ENCODE data around the gene VPS13A.
A peak's percentile ranks its signal among the peaks of the same experiment; 100 is the strongest.

VPS13A gene

GRCh38 chr9:77177143-77177893, at the start of gene VPS13A:
Gene VPS13A (plus strand): TSS chr9:77177534. CDS start chr9:77177705, 171 bp downstream.
- peak; percentile 90 to 96 (median 91) for DNase-seq (ENCODE audit: low read depth in 3 of 3)

- no peak for DNase-seq (ENCODE audit: low read depth in 3 of 3)
Observed at GRCh38 chr9:77128125-77128789, 49.1 kb upstream of the VPS13A start.

GRCh38 chr9:77131399-77131798, 45.9 kb upstream of the VPS13A start:
- DNase-seq (ENCODE audit: low read depth in 3 of 3), result no peak

GRCh38 chr9:77133011-77133410, 44.3 kb upstream of the VPS13A start:
- DNase-seq (ENCODE audit: low read depth in 3 of 3), result no peak

GRCh38 chr9:77142366-77142765, 35.0 kb upstream of the VPS13A start:
- no peak for DNase-seq (ENCODE audit: low read depth in 3 of 3)

GRCh38 chr9:77149879-77150278, 27.5 kb upstream of the VPS13A start:
- DNase-seq (ENCODE audit: low read depth in 3 of 3), result no peak

- DNase-seq (ENCODE audit: low read depth in 3 of 3), result no peak
Observed at GRCh38 chr9:77152289-77152688, 25.0 kb upstream of the VPS13A start.

GRCh38 chr9:77156646-77157371, 20.5 kb upstream of the VPS13A start:
- no peak for DNase-seq (ENCODE audit: low read depth in 3 of 3)

GRCh38 chr9:77158772-77159513, 18.4 kb upstream of the VPS13A start:
- no peak for DNase-seq (ENCODE audit: low read depth in 3 of 3)

- no peak for DNase-seq (ENCODE audit: low read depth in 3 of 3)
Observed at GRCh38 chr9:77161191-77161590, 16.1 kb upstream of the VPS13A start.

- DNase-seq (ENCODE audit: low read depth in 3 of 3), result no peak
Observed at GRCh38 chr9:77161966-77162365, 15.4 kb upstream of the VPS13A start.

- no peak for DNase-seq (ENCODE audit: low read depth in 3 of 3)
Observed at GRCh38 chr9:77162366-77162765, 15.0 kb upstream of the VPS13A start.

- DNase-seq (ENCODE audit: low read depth in 3 of 3), result no peak
Observed at GRCh38 chr9:77163884-77164283, 13.4 kb upstream of the VPS13A start.

GRCh38 chr9:77166193-77166592, 11.1 kb upstream of the VPS13A start:
- no peak for DNase-seq (ENCODE audit: low read depth in 3 of 3)

- DNase-seq (ENCODE audit: low read depth in 3 of 3), result no peak
Observed at GRCh38 chr9:77170991-77171699, 6.2 kb upstream of the VPS13A start.

GRCh38 chr9:77175151-77175550, 2.2 kb upstream of the VPS13A start:
- no peak for DNase-seq (ENCODE audit: low read depth in 3 of 3)

GRCh38 chr9:77176106-77176505, 1.2 kb upstream of the VPS13A start:
- DNase-seq (ENCODE audit: low read depth in 3 of 3), result no peak

GRCh38 chr9:77176686-77177142, 620 bp upstream of the VPS13A start:
- no peak for DNase-seq (ENCODE audit: low read depth in 3 of 3)

GRCh38 chr9:77177894-77178794, 810 bp downstream of the VPS13A start:
- DNase-seq (ENCODE audit: low read depth in 3 of 3), result peak; percentile 15 to 50 (median 17)

- no peak for DNase-seq (ENCODE audit: low read depth in 3 of 3)
Observed at GRCh38 chr9:77180056-77180455, 2.7 kb downstream of the VPS13A start.
